ENCODE data around the gene ELL3.
"Not testable (repeated sequence)": the region's sequence is repeated elsewhere in the genome, so short reads cannot be mapped to it uniquely, and the experiment has no call there.

DNA sequence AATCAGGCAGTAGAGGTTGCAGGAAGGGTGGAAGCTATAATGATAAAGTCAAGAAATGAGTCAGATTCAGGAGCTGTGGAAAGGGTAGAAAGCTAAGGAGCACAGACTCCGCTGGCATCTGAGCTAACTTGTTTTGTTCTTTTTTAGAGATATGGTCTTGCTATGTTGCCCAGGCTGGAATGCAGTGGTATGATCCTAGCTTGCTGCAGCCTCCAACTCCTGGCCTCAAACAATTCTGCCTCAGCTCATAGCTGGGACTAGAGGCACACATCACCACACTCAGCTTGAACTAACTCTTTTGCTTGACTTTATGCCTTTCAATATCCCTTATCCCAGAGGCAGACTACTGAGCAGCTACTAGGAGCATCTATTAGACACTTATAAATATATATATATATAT lies 50.5 kb downstream of the ELL3 start:
- not testable (repeated sequence) for TF ChIP-seq EP300, POLR2A (IDR thresholded peaks at IDR 0.05)
